ENCODE data around the gene PLXNC1.

The PLXNC1 gene

DNA sequence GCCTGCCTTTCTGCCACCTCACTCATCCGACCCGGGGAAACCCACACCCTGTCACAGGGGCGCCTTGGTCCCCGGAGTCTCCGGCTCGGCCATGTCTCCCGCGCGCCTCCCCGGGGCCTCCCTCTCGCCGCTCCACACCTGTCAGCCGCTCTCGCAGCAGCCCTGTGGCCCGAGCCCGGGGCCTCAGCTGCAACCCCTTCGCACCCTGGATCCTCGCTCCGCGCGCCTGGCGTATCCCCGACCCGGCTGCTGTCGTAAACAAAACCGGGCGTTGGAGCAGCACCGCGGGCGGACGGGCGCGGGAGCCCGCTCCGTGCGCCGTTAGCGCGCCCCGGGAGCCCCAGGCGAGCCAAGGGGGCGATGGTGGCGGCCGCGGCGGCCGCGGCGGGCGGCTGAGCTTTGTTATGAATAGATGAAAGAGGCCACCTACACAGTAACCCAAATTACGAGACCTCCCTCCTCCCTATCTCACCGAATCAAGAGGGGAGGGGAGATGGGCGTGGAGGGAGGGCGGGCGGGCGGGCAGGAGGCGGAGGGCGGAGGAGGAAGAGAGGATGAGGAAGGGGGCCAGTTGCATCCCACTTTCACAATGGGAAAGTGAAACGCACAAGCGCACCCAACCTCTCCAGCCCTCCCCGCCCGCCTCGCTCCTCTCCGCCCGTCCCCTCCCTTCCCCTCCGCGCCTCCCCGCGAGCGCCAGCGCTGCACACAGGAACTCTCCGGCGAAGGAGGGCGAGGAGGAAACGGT is at the start of gene PLXNC1:
TSS of gene PLXNC1 (plus strand) at position 587 of the 748 bp plus-strand sequence. CDS start 395 bp downstream, outside the sequence.
- peak; percentile 61 for DNase-seq

DNA sequence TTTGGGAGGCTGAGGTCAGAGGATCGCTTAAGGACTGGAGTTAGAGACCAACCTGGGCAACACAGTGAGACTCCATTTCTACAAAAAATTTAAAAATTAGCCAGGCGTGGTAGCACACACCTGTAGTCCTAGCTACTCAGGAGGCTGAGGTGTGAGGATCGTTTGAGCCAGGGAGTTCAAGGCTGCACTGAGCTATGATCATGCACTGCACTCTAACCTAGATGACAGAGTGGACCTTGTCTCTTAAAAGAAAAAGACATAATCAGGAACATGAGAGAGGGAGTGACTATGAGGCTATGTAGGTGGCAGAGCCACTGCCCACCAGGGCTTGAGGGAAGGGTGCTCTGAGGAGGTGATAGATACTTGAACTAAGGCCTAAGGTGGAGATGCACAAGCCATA is 49.2 kb upstream of the PLXNC1 start:
- no peak for DNase-seq

DNA sequence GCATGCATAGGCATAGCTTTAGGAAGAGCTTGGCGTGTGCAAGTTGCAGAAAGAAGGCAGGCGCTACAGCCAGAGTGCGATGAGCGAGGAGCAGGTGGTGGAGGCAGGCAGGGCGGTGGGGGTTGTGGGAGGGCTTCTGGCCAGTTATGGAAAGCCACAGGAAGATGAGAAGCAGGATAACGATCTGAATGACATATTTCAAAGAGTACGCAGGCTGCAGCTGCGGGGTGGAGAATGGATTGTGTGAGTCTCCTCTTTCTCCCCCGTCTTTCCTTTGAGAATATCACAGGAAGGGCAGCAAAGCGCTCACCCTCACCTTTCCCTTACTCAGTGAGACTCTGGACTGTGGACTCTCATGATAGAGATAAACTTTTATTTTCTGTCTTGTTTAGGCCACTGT is 48.7 kb upstream of the PLXNC1 start:
- no peak for DNase-seq

DNA sequence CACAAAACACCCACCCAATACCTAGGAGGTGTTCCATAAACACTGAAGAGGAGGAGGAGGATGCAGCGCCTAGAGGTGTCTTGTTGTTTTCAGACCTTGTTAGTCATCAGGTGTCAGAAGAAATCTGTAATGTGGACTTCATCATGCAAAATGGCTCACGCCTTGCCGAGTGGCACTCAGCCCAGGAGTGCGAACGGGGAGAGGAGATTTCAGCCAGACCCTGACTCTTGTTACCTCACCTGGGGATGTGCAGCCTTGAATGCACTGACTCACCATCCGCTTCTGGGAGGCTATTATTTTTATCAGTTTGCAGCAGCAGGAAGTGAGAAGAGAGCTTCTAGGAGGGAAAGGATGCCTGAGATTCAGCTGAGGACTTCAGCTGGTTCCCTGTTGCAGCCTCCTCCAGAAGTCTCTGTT is 48.2 kb upstream of the PLXNC1 start:
- no peak for DNase-seq

DNA sequence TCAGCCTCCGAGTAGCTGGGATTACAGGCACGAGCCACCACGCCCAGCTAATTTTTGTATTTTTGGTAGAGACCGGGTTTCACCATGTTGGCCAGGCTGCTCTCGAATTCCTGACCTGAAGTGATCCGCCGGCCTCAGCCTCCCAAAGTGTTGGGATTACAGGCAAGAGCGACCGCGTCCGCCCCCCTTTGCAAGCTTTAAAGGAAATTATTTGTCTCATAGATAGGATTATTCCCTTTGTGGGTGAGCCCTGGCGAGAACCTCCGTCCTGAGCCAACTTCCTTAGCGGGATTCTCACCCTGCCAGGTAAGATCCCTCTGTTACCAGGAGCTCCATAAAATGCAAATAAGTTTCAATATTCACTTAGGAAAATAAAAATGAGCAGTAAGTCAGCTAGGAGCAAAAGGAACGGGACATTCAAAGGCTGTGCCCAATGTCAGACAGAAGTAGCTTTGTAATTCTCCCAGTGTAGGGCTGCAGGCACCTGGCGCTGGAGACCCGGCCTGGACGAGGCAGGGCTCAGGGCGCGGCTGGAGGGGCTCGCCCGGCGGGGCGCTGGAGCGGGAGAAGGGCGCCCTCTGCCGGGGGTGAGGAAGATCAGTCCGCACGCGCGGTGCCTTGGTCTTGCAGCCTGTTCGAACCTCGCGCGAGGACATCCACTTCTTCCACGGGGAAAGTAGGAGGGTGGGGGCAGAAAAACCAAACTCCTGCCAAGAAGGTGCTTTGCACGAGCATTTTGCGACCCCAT is 47.2 kb upstream of the PLXNC1 start:
- peak; percentile 73 for DNase-seq

DNA sequence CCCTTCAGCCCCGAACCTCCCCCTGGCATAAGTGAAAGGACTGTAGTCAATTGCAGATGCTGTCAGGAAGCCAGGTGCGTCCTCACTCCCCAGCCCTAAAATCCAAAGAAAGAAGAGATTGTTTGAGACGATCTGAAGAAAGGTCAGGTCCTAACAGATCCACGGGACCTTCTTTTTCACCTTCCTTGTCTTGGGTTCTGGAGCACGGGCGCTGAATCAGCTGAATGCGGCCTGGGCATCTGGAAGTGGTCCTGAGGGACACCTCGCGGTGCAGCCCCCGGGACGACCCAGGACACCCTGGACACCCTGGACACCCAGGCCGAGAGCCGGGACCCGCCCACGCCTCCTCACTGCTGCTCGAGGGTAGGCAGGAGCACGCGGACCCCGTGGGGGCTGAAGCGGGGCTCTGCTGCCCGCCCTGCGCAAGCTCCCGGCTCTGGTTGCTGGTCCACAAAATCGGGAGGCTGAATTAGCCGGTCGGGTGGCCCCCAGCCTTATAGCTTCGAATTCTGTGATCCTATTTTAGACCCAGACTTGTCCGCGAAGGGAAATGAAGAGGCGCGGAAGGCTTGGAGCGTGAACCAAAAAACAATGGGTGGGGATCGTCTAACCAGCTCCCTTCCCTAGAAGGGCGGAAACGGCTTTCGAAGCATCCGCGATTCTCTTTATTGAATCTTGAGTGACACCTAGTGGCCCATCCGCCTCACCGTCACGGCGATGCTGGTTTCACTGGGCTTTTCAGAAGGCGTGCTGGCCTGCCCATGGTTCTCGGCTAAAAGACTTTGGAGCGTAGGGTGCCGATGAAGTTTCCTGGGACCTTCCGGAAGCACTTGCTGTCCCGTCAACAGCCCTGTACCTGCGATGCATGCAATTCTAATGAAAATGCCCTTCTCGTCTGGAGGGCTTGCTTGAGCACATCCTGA is 46.4 kb upstream of the PLXNC1 start:
- DNase-seq, result peak; percentile 83

DNA sequence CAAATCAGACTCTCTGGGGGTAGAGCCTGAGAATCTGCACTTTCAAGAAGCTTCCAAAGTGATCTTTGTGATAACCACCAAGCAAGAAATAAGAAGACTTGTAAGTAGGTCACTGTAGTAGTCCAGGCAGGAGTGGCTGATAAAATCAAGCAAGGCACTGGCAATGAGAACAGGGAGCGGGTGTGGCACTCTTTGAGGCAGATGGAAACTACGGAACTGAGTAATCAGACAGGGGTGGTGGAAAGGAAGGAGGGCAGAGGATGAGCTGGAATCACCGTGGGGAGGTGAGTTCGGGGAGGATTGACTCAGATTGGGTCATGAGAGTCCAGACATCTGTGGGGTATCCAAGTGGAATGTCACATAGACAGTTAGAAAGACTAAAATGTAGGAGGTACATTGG is 44.4 kb upstream of the PLXNC1 start:
- DNase-seq, result no peak

DNA sequence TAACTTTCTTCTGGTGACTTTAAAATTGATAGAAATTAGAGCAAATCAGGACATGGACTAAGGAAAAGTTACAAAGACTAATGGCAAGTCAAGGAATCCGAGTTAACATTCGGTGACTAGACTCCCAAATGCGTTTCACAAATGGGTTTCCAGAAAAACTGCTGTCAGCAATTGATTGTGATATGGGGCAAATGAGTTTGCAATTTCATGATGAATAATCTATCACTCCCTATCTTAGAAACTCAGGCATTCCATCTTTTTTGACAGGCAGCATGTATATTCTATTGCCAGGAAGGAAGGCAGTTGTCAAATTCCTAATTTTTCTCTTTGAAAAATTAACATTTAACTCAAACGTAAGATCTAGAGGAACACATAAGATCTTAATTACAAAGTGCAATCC is 40.5 kb upstream of the PLXNC1 start:
- DNase-seq, result no peak

DNA sequence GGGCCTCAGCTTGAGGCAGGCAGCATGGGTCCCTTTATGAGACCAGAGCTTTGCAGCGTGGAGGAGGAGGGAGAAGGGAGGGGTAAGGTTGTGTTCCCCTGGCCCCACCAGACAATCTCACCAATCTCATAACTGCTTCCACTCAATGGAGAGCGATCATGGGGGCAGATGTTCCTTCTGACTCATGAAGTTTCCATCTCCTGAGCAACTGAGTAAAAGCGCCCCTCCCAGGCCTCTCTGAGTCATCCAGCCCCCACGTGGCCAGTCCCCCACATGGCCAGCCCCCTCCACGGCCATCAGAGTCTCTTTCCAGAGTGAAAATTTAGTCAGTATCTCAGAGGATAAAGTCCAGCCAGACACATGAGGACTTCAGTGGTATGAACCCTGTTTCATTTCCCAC is 39.2 kb upstream of the PLXNC1 start:
- no peak for DNase-seq

DNA sequence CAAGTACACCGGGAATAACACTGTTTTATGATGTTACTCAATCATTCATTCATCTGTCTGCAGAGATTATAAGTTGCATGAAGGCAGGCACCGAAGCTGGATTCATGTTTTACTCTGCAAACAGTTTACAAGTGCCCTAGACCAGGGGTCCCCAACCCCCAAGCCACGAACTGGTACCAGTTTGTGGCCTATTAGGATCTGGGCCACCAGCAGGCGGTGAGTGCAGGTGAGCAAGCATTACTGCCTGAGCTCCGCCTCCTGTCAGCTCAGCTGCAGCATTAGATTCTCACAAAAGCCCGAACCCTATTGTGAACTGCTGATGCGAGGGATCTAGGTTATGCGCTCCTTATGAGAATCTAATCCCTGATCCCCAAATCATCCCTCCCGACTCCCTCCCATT is 38.1 kb upstream of the PLXNC1 start:
- DNase-seq, result no peak

DNA sequence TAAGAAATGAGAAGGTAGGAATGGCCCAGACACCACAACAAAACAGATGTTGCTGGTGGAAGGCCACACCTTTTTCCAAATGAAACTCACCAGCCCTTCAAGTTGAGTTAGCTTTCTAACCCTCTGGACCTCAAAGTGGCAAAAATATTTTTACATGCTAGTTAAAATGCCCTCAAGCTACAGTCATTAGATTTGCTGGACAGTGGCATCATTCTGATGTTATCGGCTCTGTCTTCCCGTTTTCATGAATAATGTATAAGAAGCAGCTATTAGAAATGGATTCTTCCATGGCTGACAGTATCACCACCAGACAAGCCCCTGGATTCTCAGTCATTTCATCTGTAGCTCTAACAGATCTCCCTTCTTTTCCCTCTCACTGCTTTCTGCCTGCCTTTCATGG is 37.1 kb upstream of the PLXNC1 start:
- DNase-seq, result no peak

DNA sequence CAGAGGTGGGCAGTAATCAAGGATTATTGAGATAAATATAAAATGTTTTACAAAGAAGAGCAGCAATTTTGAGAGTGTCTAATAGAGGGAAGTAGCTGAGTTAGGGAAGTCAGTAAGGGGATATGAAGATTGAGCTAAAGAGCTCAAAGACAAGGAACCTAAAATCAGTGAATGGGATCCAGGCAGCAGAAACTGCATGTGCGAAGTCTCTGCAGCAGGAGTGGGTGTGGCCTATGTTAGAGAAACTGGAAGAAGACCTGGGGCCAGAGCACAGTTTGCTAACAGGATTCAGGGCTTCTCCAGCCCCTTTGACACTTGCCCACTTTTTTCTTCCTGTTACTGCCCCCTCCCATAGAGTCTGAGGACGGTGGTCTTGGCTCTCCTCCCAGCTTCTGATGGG is 36.3 kb upstream of the PLXNC1 start:
- no peak for DNase-seq

DNA sequence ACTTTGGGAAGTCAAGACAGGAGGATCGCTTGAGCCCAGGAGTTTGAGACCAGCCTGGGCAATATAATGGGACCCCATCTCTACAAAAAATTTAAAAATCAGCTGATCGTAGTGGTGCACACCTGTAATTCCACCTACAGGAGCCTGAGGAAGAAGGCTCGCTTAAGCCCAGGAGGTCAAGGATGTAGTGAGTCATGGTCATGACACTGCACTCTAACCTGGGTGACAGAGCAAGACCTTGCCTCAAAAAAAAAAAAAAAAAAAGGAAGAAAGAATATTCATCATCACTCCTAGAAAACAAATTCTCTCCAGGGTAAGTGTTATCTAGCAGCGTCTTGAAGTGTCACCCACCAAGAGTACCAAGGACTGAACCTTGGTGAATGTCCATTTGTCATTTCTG is 34.2 kb upstream of the PLXNC1 start:
- no peak for DNase-seq

DNA sequence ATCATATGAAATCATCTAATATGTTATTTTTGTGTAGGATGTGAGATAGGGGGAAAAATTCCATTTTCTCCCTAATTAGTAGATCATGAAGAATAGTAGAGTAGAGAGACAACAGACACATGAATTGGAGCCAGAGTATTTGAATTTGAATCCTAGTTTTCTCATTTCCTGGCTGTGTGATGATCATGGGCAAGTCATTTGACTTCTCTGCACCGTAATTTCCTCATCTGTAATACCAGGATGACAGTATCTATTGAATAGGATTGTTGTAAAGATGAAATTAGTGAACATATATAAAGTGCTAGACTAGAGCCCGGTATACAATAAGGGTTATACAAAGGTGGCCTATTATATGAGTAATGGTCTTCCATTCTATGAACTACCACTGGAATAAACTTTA is 32.2 kb upstream of the PLXNC1 start:
- no peak for DNase-seq

DNA sequence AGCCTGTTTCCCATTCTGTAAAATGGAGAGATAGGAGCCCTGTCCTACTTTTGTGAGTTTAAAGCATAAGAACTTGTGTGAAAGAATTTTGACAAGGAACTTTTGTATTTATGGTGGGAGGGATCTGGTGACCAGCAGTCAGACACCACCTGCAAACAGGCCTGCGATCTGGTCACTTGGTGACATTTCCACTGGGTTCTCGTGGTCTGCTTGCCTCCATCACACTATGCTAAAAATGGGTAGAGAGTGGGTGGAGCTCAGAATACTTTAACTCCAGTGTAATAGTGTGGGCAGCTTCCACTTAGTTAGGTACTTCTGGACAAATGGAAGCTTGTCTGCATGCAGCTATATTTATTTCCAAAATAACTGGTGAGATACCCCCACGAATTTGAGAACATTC is 26.5 kb upstream of the PLXNC1 start:
- no peak for DNase-seq

DNA sequence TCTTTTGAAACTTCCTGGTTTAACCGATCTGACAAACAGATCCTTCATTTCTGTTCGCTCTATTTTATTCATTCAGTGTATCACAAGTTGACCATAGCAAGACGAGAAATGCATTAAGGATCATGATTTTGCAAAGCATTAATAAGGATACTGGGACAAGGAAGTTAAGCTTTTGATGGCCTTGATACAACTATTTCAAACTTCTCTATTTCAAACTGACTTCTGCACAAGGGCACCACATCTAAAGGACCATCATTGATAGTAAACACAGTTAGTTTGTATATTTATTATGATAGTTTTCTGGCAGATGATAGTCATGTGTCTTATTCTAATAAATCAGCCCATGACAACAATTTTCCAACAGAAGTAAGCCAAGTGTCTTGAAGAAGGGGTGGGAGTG is 25.8 kb upstream of the PLXNC1 start:
- DNase-seq, result no peak

DNA sequence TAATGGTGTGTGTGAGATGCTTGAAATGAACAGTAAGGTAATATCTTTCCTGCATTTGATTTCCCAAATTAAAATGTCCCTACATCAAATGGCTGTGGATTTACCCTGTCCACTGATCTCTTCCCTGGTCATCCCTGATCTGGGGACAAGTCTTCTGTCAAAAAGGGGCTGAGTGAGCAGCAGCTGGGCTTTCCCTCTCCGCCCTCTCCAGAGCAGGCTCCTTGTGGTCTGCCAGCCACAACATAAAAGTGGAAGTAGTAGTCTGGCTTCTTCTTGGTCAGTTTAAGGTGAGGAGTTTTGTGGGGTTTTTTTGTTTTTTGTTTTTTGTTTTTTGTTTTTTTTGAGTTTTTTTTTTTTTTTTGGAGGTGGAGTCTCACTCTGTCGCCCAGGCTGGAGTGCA is 25.2 kb upstream of the PLXNC1 start:
- no peak for DNase-seq

DNA sequence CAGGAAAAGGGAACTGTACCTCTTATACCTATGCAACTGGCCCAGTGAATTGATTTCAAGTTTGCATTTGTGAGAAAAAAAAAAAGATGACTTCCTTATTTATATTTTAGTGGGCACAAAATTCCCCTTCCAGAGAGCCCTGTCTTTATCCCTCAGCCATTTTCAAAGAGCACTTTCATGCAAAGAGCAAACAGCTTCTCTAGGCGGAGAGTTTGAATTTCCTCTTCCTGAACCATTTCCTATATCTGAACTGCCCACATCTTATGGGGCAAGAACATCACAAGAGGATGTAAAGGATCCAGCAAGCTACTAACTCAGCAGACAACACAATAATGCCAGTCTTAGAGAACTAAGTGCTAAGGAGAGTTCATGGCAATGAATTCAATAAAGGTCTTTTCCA is 22.3 kb upstream of the PLXNC1 start:
- no peak for DNase-seq

DNA sequence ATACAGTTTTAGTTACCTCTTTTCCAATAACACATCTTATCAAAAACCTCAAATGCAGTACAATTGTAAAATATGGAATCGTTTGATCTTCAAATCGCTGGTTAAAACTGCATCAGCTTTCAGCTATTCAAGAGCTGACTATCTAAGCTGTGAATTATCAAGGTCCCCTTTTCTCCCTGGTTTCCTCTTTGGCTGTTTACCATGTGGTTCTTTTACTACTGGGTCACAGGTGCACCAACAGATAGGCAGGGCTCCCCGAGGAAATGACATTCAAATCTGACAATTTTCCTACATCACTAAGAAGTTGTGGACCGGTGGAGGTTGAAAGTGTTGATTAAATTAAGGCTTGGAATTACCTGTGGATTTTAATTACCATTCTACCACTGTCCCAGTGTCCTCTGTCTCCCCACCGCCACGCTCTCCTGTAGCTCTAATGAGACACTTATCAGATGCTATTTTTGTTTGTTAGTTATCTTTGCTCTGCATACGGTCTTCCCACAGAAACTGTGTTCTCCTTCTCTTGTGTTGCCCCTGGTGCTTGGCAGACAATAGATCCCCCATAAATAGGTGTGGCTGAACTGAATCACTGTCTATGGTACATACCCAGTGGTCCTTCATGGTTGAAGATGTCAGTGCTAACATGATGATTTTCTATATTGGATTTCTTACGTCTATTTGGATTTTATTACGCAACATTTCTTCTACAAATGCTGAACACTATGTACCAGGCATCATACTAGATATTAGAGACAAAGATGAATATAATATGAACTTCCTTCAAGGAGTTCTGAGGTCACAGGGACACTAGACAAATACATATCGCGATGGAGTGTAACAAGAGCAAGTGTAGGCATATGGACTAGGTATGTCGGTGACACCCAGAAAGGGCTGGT is 20.9 kb upstream of the PLXNC1 start:
- no peak for DNase-seq

DNA sequence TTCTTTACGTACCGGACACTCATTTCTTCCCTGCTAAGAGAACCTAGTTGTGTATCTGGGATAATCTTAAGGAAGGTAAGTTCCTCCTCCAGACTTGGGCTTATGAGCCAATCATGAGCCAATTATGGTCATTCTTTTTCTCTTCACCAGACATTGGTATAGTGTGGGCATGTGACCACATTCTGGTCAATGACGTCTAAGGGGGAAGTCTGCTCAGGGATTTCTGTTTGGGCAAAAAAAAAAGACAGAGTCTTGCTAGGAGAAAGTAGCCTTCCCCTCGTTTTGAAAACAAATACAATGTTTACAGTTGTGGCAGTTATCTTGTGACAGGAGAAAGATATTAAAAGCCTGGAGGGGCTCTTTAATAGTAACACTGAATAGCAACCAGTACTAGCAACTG is 20.1 kb upstream of the PLXNC1 start:
- no peak for DNase-seq

DNA sequence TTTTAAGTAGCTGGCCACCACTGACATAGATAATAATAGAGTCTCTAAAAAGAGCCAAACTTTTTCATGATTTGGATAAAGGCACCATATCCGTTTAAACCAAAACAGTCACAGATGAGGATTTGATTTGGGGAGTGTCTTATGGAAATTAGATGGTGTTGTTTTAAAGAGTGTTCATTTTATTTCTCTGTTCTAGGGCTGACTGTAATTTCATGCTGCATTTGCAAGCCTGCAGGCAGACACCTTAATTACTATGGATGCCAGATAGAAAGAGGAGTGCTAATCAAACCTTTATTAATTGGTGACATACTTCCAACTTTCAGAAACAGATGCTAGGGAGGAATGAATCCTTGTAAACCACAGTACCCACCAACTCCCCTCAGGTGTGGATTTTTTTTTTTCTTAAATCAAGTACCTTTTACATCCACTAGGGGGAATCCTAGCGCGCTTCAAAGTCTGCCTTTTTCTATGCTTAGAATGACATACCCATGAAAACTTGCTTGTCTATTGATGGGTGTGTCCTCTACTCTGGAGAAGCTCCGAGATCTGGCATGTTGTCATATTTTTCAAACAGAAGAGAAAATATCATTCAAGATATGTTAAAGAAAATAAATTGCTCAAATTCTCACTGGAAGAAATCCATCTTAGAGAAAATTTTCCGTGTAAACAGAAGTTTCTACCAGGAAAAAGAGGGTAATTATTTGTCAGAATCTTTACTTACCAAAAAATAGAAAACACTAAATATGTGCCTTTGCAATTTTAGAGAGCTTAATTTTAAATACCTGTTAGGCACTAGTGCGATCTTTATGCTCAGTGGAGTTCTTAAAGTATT is 14.2 kb upstream of the PLXNC1 start:
- peak; percentile 27 for DNase-seq

DNA sequence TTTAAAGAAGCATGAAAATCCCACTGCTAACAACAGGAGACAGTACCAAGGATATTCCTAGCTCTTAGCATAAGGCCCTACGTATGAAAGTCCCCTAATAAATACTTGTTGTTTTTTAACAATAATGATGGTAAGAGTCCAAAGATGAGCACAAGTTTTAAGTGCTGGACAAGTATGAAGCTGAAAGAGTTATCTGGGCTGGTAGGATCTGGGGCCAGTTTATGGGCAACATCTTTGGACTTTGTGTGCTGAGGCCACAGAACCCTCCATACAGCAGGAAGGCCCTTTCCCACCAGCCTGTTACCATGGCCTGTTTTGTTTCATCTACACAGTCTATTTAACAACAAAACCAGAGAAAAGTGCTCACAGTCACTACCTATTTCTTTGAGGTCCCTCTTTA is 12.5 kb upstream of the PLXNC1 start:
- DNase-seq, result no peak

Measured in activated gamma-delta T cell treated with Interleukin-2 at 50 U/mL for 16 hours (primary cell).